ENCODE results near the gene CDHR4. TPM values are rescaled to one million over a fixed set of nuclear protein-coding genes. Genes with fewer than 3 reads are reported as not detected.

The CDHR4 gene
- total RNA-seq, 1 experiment from 2014 or later = not detected

DNA sequence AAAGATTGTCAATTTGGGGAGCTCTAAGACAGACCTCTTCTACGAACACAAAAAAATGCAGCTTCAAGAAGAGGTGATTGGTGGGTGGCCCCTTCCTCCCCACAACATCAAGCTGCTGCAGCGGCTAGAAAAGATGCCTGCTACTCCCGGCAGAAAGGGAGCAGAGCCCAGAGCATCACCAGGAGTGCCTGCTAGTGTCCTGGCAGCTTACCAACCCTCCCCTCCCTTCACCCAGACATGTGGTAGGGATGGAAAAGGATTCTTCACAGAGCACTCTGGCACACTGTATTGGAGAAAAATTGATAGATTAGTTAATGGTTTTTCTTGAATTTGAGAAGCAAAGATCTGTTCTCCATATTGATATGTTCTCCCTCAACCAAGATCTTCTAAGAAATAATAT lies 24.1 kb downstream of the CDHR4 start:
- Histone ChIP-seq H4K91ac (ENCODE audit: insufficient read length, low read depth, low read length) (no peak overlapping the region), H2AK5ac (ENCODE audit: insufficient read length, low read length) (no peak overlapping the region), H3K14ac (ENCODE audit: insufficient read depth, low read length) (no peak overlapping the region), H2BK12ac (ENCODE audit: insufficient read length, low read depth, low read length) (no peak overlapping the region), H2BK5ac (ENCODE audit: insufficient read length, low read length) (no peak overlapping the region), H2BK120ac (ENCODE audit: low read depth, low read length, poor library complexity, severe bottlenecking) (no peak overlapping the region), H3K4me1 (ENCODE audit: insufficient read depth, low read length) (no peaks in the 10 kb centered on the region), H3K4me2 (ENCODE audit: insufficient read depth, insufficient read length, low read length) (no peak overlapping the region), H2BK15ac (ENCODE audit: low read depth, low read length) (no peak overlapping the region), H2BK20ac (ENCODE audit: low read depth, low read length, poor library complexity, severe bottlenecking) (no peak overlapping the region), H3K23ac (ENCODE audit: insufficient read length, low read depth, low read length) (no peak overlapping the region), H4K5ac (ENCODE audit: insufficient read length, low read depth, low read length) (no peak overlapping the region), H3K27me3 (ENCODE audit: insufficient read depth, low read length) (no peaks in the 10 kb centered on the region), H3K18ac (ENCODE audit: insufficient read length, low read depth, low read length) (no peak overlapping the region), H3K27ac (ENCODE audit: insufficient read length, low read depth, low read length) (no peak overlapping the region), H3K79me2 (ENCODE audit: insufficient read depth, low read length) (peaks cover 10% of the 10 kb centered on the region; the same call in 1 of the 2 replicates), H3K4ac (ENCODE audit: low read depth, low read length) (no peak overlapping the region), H3T11ph (ENCODE audit: low read length) (no peak overlapping the region), H3K9ac (ENCODE audit: extremely low read depth, insufficient read length, low read length) (no peak overlapping the region), H3K56ac (ENCODE audit: insufficient read length, low read depth, low read length) (no peak overlapping the region), H2AFZ (ENCODE audit: low read length) (no peak overlapping the region), H3K9me3 (ENCODE audit: control insufficient read depth, low read depth, low read length) (no peaks in the 10 kb centered on the region), H4K20me1 (ENCODE audit: control insufficient read depth, insufficient read depth, insufficient read length) (no peaks in the 10 kb centered on the region), H3K23me2 (ENCODE audit: insufficient read length, low read depth, low read length, poor library complexity, severe bottlenecking) (no peaks in the 10 kb centered on the region), H3K79me1 (ENCODE audit: insufficient read depth, low read depth, low read length, poor library complexity, severe bottlenecking) (peaks cover 15% of the 10 kb centered on the region), H4K8ac (replicated peaks; ENCODE audit: insufficient read length, low read depth, low read length) (no peak overlapping the region)
- Mint-ChIP-seq H3K4me1 (no peaks in the 10 kb centered on the region), H3K27me3 (ENCODE audit: low read depth) (no peaks in the 10 kb centered on the region), H3K4me3 (no peak overlapping the region), H3K36me3 (ENCODE audit: insufficient read depth in 1 of 3, low read depth in 3 of 3) (peaks cover 10 to 23% (median 22%) of the 10 kb centered on the region in 3 experiments; a peak in 6 of 7 replicates), H3K27ac (peak overlapping the region in 1 of 3 experiments; percentile 34; a peak in 3 of 7 replicates), H3K9me3 (no peaks in the 10 kb centered on the region)
- no peak for DNase-seq
- TF ChIP-seq, protein P1, sequence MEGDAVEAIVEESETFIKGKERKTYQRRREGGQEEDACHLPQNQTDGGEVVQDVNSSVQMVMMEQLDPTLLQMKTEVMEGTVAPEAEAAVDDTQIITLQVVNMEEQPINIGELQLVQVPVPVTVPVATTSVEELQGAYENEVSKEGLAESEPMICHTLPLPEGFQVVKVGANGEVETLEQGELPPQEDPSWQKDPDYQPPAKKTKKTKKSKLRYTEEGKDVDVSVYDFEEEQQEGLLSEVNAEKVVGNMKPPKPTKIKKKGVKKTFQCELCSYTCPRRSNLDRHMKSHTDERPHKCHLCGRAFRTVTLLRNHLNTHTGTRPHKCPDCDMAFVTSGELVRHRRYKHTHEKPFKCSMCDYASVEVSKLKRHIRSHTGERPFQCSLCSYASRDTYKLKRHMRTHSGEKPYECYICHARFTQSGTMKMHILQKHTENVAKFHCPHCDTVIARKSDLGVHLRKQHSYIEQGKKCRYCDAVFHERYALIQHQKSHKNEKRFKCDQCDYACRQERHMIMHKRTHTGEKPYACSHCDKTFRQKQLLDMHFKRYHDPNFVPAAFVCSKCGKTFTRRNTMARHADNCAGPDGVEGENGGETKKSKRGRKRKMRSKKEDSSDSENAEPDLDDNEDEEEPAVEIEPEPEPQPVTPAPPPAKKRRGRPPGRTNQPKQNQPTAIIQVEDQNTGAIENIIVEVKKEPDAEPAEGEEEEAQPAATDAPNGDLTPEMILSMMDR (conservative IDR thresholded peaks at IDR 0.05) = no peak
- WGBS (ENCODE audit: extremely low coverage, insufficient read length, low lambda C conversion rate) = no CpG with 5 or more reads among the region's 3 CpGs

Data from H9 (cell line).